Sigmoid colon (tissue), 7 donors: ENCODE data around the gene PSME3IP1. TPM values are rescaled to one million over a fixed set of nuclear protein-coding genes. Genes with fewer than 3 reads are reported as not detected.

Source experiments
- DNase-seq: peaks from one replicate; pipeline ENCODE4 v3.0.0-alpha.2; 2019
- H3K27ac ChIP-seq, 4 donors: fragments of 200-600 bp; sonication (generic); one replicate each; pipeline ENCODE4 v1.5.1; 2016 to 2019; ENCODE audit warnings: mild to moderate bottlenecking in 1 of 4
- H3K27me3 ChIP-seq, 3 donors: fragments of 200-600 bp; sonication (generic); one replicate each; pipeline ENCODE4 v1.5.1; 2019; ENCODE audit warnings: mild to moderate bottlenecking in 1 of 3
- H3K36me3 ChIP-seq, 4 donors: fragments of 200-600 bp; sonication (generic); one replicate each; pipeline ENCODE4 v1.5.1; 2016 to 2019
- H3K4me1 ChIP-seq, 4 donors: fragments of 200-600 bp; sonication (generic); one replicate each; pipeline ENCODE4 v1.5.1; 2017 to 2019
- H3K4me3 ChIP-seq, 4 donors: fragments of 200-600 bp; sonication (generic); one replicate each; pipeline ENCODE4 v1.5.1; 2017 to 2019; ENCODE audit warnings: mild to moderate bottlenecking in 2 of 4, moderate library complexity in 1 of 4
- H3K9me3 ChIP-seq, 4 donors: fragments of 200-600 bp in 3 of 4; sonication (generic) in 3 of 4; one replicate each; pipeline versions ENCODE4 v1.5.1 to v1.6.1; 2013 to 2019
- EP300 ChIP-seq, 4 donors: sonication (generic); formaldehyde crosslinking; IDR thresholded peaks; one replicate each; pipeline ENCODE4 v1.6.1; 2017; ENCODE audit warnings: antibody characterized with exemption in 4 of 4
- POLR2A ChIP-seq, 2 donors: fragments of 450-650 bp; IDR thresholded peaks; one replicate each; pipeline ENCODE4 v1.6.1; 2016; ENCODE audit warnings: antibody characterized with exemption in 2 of 2, mild to moderate bottlenecking in 2 of 2, moderate library complexity in 2 of 2
- POLR2AphosphoS5 ChIP-seq, 4 donors: sonication (generic); formaldehyde crosslinking; IDR thresholded peaks; one replicate each; pipeline ENCODE4 v1.6.1; 2017; ENCODE audit warnings: antibody characterized with exemption in 4 of 4
- WGBS, 2 donors: extraction: QIAGEN DNeasy Blood & Tissue Kit; methylation state at CpG; one replicate each; pipeline ENCODE4 v1.1.7; 2013; 5-methylcytosine and 5-hydroxymethylcytosine counted together
- intact Hi-C: fragments of 100-400 bp; cut with DNase I; formaldehyde crosslinking; loops from one replicate; pipeline ENCODE4 v1.15.1; 2023
- polyA plus RNA-seq, 3 donors: library from polyadenylated mRNA; stranded (reverse); fragments of 200-250 nt; gene quantifications; one replicate each; pipeline ENCODE4 v1.2.3, GENCODE V29; 2013
- total RNA-seq, 4 donors: library from RNA; depleted of rRNA; stranded (reverse); fragments of >200 nt; gene quantifications; one replicate each; pipeline ENCODE4 v1.1.0, GENCODE V29; 2016
- TF ChIP-seq, protein P1 (sequence below), 4 experiments: fragments of 450-650 bp in 3 of 4; fragments of 200-600 bp in 1 of 4; IDR thresholded peaks; one replicate each; pipeline ENCODE4 v1.5.1; 2016 to 2019; ENCODE audit warnings: antibody characterized with exemption in 4 of 4, mild to moderate bottlenecking in 3 of 4, moderate library complexity in 2 of 4
- donor health status: healthy with polysubstance abuse.
- donor health status: Bipolar disorder and iron deficiency.
- donor health status: healthy.

PSME3IP1 gene
- total and polyA plus RNA-seq, 7 donors: 60.1 to 81.3 (median 73.9) TPM

DNA sequence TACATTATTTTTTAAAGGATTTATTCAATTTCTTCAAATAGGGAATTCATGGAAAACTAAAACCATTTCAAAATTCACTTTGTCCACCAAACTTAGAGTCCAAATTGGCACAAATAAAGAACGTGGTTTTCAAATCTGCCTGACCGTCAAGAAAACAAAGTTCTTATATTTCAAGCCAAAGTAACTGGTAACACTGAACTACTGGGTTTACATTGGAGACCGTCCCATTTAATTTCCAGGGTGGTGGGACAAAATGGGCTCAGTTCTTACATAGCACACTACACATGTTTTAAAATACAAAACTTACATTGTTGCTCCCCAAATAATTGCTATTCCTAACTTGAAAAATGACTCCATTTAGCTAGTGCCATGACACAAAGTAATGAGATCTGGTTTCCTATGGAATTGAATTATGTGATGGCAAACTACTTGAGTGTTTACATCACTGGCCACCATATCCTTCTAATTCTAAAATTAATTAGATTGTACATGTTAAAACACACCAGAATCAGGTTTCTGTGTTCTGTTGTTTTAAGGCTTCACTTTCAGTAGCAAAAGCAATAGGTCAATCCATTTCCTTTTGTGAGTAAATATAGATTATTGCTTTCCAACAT, 6.5 kb downstream of the PSME3IP1 start:
- no peaks in the 10 kb centered on the region for H3K9me3 ChIP-seq
- H3K4me3 ChIP-seq: no peak overlapping the region
- intact Hi-C loops: no loop called here
- H3K27ac ChIP-seq: no peak overlapping the region
- H3K27me3 ChIP-seq: no peaks in the 10 kb centered on the region
- peaks cover 0 to 37% (median 15%) of the 10 kb centered on the region in 4 donors for H3K4me1 ChIP-seq
- no peak for DNase-seq
- WGBS, 2 donors: 80% methylated on average over 3 of the region's 3 CpGs
- no peaks in the 10 kb centered on the region for H3K36me3 ChIP-seq
- TF ChIP-seq EP300 (IDR thresholded peaks at IDR 0.05): no peak
- TF ChIP-seq, protein P1, sequence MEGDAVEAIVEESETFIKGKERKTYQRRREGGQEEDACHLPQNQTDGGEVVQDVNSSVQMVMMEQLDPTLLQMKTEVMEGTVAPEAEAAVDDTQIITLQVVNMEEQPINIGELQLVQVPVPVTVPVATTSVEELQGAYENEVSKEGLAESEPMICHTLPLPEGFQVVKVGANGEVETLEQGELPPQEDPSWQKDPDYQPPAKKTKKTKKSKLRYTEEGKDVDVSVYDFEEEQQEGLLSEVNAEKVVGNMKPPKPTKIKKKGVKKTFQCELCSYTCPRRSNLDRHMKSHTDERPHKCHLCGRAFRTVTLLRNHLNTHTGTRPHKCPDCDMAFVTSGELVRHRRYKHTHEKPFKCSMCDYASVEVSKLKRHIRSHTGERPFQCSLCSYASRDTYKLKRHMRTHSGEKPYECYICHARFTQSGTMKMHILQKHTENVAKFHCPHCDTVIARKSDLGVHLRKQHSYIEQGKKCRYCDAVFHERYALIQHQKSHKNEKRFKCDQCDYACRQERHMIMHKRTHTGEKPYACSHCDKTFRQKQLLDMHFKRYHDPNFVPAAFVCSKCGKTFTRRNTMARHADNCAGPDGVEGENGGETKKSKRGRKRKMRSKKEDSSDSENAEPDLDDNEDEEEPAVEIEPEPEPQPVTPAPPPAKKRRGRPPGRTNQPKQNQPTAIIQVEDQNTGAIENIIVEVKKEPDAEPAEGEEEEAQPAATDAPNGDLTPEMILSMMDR (IDR thresholded peaks at IDR 0.05): no peak
- no peak for TF ChIP-seq POLR2AphosphoS5 (IDR thresholded peaks at IDR 0.05)
- no peak for TF ChIP-seq POLR2A (IDR thresholded peaks at IDR 0.05)

DNA sequence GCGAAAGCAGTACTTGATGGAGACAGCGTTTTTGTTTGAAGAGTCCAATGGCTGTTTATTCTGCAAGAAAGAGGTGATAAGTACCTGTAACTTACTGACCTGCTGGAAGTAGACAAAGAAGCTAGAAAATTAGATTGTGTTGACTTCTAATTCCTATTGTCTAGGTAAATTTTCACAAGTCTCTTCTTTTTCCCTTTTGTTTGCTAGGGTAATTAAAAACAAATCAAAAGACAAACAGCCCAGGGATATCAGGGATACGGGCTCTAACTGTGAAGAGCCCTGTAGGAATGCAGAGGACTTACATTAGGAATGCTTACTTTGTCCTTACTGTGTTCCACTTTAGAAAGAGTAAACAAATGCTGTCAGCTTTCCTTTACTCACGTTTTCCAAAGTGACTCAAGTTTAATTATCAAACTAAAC, 7.0 kb downstream of the PSME3IP1 start:
- H3K4me1 ChIP-seq: peaks cover 0 to 33% (median 15%) of the 10 kb centered on the region in 4 donors
- intact Hi-C loops: no loop called here
- WGBS, 2 donors: 66 to 69% methylated on average over 4 of the region's 4 CpGs
- no peak for TF ChIP-seq POLR2AphosphoS5 (IDR thresholded peaks at IDR 0.05)
- TF ChIP-seq EP300 (IDR thresholded peaks at IDR 0.05): no peak
- TF ChIP-seq, protein P1 (IDR thresholded peaks at IDR 0.05): no peak
- no peak for TF ChIP-seq POLR2A (IDR thresholded peaks at IDR 0.05)
- no peaks in the 10 kb centered on the region for H3K36me3 ChIP-seq
- H3K27ac ChIP-seq: no peak overlapping the region
- no peak overlapping the region for H3K4me3 ChIP-seq
- DNase-seq: no peak
- H3K9me3 ChIP-seq: no peaks in the 10 kb centered on the region
- H3K27me3 ChIP-seq: no peaks in the 10 kb centered on the region

DNA sequence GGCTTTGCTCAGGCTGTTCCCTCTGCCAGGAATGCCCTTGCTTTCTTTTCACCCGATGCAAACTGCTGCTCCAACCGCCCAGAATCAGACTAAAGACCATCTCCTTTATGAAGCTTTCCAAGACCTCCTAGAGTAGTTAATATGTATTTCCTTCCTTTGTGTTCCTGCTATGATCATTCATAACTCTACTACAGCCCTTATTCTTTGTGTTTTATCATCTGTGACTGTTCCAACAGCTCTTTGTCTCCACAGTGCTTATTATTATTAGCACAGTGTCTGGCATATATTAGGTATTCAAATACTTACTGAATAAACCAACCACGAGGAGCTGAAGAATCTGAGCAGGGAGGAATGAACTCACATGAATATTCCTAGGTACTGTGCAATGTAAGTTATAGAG, 7.6 kb downstream of the PSME3IP1 start:
- intact Hi-C loops: no loop called here
- Histone ChIP-seq H3K27me3 (no peaks in the 10 kb centered on the region), H3K4me1 (peaks cover 0 to 29% (median 14%) of the 10 kb centered on the region in 4 donors), H3K36me3 (peaks cover 0 to 5% (median 2%) of the 10 kb centered on the region in 4 donors), H3K4me3 (no peak overlapping the region), H3K27ac (peak overlapping the region in 1 of 4 donors; percentile 9), H3K9me3 (no peaks in the 10 kb centered on the region)
- WGBS, 2 donors: 77 to 81% methylated on average over 3 of the region's 3 CpGs
- DNase-seq: no peak
- TF ChIP-seq EP300 (IDR thresholded peaks at IDR 0.05): no peak
- TF ChIP-seq, protein P1 (IDR thresholded peaks at IDR 0.05): no peak
- no peak for TF ChIP-seq POLR2AphosphoS5 (IDR thresholded peaks at IDR 0.05)
- TF ChIP-seq POLR2A (IDR thresholded peaks at IDR 0.05): no peak

DNA sequence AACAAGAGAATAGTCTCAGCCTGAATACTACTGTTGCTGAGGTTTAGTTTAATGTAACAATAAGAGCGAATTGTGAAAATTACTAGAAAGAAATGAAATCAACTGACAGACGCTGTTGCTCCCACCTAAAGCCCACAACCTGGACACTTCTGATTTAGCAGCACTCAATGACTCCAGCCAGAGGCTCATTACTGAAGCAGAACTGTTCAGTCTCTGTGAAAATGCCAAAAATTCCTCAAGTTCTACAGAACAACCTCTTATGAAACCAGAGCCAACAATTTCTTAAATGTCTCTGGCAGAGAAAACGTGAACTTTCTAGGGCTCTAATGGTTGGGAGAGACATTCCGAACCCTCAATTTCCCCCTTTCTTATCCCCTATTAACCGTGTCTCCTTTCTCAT, 9.9 kb downstream of the PSME3IP1 start:
- Histone ChIP-seq H3K9me3 (no peaks in the 10 kb centered on the region), H3K27me3 (no peaks in the 10 kb centered on the region), H3K4me1 (peaks cover 0 to 29% (median 14%) of the 10 kb centered on the region in 4 donors), H3K27ac (no peak overlapping the region), H3K4me3 (no peak overlapping the region), H3K36me3 (peaks cover 0 to 28% (median 20%) of the 10 kb centered on the region in 4 donors)
- 91 to 94% methylated on average over 5 of the region's 5 CpGs for WGBS, 2 donors
- intact Hi-C loops: no loop called here
- no peak for DNase-seq
- TF ChIP-seq, protein P1 (IDR thresholded peaks at IDR 0.05): no peak
- TF ChIP-seq POLR2AphosphoS5 (IDR thresholded peaks at IDR 0.05) (no peak), POLR2A (IDR thresholded peaks at IDR 0.05) (no peak), EP300 (IDR thresholded peaks at IDR 0.05) (no peak)
